ENCODE measurements around the gene KCNH6.

GRCh38 chr17:63476459-63476853 lies 46.7 kb upstream of the KCNH6 start:
- no peak for TF ChIP-seq POLR2A (IDR thresholded peaks at IDR 0.05)
- TF ChIP-seq CTCF (IDR thresholded peaks at IDR 0.05): no peak
